CD4-positive, alpha-beta T cell treated with Interferon alpha-2 for 1 hour (primary cell): Measurements from ENCODE around the gene FLVCR2.

ENCODE experiments used
- DNase-seq, 2 donors: peaks; one replicate each; pipeline ENCODE4 v3.0.0-alpha.2; 2020 to 2022

Gene FLVCR2

DNA sequence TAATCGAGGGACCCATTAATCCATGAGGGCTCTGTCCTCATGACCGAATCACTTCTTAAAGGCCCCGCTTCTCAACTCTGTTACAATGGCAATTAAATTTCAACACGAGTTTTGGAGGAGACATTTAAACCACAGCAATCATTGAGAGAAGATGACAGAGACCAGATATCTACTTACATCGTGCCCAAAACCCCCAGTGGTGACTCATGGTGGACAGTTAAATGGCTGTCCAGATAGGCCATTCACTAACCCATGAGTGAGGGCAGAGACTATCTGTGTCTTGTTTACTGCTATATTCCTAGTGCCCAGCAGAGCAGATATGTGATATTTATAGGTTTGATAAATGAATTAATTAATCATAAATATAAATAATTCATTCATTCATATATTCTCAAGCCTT lies 20.0 kb upstream of the FLVCR2 start:
- DNase-seq: no peak

DNA sequence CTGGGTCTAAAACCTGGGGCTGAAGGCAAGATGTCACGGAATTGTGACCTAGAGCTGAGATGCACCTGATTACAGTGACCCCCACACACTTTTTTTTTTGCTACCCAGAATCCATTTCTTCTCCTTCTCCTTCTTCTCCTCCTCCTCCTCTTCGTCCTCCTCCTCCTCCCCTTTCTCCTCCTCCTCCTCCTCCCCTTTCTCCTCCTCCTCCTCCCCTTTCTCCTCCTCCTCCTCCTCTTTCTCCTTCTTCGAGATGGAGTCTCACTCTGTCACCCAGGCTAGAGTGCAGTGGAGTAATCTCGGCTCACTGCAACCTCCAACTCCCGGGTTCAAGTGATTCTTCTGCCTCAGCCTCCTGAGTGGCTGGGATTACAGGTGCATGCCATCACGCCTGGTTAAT lies 19.4 kb upstream of the FLVCR2 start:
- DNase-seq: no peak

DNA sequence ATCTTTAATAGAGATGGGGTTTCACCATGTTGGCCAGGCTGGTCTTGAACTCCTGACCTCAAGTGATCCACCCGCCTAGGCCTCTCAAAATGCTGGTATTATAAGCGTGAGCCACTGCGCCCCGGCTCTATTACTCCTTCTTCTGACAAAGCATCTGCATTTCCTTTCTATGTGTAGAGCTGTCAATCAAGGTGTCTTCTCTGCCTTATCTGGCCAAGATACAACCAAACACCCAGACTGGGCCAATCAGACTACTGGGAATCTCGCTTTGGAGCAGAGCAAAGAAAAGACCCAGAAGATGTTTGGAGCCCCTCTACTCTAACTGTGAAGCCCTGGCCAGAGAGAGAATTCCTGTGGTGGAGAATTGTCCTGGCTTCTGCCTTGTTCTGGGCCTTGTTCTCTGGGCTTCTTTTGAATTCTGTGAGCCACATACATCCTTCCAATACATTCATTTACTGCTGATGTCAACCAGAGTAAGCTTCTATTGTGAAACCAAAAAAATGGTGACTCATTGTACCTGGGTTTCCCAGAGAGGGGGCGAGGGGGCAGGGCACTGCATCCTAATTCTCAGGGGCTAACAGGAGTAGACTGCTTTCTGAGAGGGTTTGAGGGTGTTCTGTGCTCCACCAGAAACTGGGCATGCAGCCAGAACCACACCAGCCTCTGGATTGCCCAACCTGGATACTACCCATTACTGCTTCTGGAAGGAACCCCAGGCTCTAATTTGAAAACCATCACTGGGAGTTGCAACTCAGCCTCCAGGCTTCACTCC lies 18.8 kb upstream of the FLVCR2 start:
- peak in 1 of 2 donors; percentile 30 for DNase-seq

DNA sequence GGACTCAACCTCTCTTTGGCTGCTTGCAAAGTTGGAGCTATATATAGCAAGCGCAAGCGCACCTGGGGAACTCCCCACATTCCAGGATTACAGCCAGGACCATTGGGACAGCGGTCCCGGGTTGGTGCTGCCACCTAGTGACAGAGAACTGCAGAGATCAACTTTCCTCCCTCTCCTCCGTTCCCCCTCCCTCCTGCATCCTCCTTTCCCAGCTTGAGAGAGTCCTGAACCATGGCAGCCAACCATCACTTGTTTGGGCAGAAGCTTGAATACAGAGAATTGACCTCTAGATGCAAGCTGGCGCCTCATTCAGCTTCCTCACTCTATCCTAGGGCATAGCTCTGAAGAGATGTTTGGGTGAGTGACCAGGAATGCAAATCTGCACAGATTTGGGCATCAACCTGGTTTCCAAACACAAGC lies 17.4 kb upstream of the FLVCR2 start:
- DNase-seq: peak; percentile 34 to 61

DNA sequence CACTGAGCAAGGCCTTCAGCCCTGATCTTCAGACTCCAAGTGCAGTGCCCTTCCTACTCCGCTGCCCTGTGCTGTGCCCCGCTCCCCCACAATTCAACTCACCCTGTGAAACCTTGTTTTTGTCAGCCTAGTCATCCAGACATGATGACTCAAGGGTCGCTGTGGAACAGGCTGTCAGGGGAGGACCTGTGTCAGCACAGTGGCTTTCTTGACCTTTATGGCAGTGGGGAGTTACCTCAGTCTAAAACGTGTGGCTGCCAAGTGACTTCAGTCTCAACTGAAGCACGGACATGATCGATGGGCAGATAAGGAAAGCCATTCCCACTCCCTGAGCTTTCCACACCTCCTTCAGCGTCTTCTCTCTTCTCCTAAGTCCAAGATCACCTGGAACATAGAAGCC lies 16.3 kb upstream of the FLVCR2 start:
- DNase-seq: no peak

DNA sequence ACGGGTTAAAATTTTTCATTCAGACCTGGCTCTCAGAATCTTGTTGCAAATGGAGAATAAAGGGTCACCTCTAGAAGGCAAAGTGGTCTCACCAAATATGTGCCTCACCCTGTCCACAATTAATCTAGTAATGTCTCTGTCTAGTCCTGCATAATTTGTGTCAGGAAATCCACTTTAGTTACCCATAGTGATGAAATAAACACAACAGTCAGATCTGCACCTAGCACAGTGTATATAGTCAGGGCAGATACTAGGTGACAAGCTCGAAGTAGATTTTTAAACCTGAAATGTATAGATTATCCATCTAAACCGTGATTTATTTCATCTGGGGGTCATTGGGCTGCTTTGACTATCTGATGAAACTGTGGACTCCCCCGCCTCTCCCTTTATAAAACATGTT lies 15.9 kb upstream of the FLVCR2 start:
- DNase-seq: no peak

DNA sequence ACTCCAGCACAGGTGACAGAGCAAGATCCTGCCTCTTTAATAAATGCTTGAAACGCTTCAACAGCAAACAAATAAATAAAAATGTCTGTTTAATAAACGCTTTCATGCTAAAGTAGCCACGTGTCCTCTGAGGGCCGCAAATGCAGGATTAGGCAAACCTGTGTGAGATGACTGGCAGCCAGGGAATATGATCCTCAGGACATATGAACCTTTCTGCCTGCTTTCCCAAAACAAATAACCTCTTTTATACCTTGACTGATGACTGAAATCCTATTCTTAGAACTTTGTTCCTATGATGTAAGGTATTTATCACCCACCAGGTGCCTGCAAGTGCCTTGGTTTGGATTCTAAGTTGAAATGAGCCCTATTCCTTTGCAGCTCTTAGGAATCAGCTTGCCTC lies 14.5 kb upstream of the FLVCR2 start:
- no peak for DNase-seq

DNA sequence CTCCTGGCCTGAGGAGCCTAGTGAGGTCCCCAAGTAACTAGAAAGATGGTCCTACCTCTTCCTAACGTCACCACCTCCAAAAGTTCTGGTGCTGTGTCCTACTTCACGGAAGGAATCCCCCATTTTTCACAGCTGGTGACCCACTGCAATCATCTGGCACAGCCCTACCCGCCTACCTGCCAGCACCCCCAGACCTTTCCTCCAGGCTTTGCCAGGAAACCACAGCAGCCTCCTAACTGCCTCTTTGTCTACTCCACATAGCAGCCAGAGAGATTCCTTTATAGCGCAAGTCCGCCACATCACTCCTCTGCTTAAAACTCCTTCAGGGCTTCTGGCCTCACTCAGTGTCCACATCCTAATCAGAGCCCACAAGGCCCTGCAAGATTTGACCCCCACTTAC lies 13.4 kb upstream of the FLVCR2 start:
- DNase-seq: no peak

DNA sequence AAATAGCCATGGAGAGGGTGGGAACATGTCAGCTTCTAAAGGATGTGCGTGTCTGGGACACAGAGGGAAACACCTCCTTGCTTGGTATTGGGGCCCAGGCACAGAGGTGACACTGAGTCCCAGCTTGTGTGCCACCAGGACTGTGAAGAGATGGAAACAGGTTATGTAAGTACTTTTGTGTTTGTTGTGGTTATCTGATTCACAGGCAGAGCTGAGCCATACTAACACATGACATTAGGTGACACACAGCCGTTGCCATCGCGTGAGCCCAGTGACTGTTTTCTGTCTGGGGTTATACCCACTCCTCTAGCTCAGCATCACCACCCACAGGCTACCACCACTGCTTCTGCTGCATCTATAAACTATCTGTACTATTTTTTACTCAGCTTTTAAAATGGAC lies 12.1 kb upstream of the FLVCR2 start:
- DNase-seq: peak; percentile 50 to 60

DNA sequence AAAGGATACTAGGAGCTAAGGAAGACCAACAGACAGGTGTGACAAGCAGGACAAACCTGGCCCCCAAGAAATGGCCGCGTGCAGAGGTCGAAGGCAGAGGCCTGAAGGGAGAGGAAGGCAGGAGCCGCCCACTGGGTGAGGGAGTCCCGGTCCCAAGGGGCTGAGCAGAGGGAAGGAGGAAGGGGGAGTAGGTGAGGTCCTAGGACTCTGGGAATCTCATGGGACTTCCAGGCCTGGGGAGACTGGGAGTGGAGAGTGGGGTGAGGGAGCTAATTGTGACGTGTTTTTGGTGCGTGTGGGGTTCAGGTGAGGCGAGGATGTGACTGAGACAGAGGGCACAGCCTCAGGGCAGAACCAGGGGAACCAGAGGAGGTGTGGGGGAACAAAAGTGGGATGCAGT lies 11.7 kb upstream of the FLVCR2 start:
- no peak for DNase-seq

DNA sequence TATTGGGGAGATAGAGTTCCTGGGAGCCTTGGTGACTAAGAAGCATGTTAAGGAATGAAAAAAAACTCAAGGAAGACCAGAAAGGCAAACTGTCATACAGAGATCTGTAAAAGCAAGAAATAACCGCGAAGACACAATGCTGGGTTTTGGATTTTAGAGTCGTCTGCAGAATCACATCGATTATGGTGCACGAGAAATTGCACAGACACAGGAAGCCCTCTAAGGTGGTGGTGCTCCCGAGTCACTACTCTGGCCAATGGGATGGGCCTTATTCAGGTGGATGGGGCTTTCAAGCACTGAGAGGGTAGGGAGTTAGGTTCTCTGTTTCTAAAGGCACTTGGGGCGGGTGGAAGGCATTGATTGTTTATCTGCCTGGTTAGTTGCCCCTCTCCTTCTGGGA lies 10.3 kb upstream of the FLVCR2 start:
- no peak for DNase-seq

DNA sequence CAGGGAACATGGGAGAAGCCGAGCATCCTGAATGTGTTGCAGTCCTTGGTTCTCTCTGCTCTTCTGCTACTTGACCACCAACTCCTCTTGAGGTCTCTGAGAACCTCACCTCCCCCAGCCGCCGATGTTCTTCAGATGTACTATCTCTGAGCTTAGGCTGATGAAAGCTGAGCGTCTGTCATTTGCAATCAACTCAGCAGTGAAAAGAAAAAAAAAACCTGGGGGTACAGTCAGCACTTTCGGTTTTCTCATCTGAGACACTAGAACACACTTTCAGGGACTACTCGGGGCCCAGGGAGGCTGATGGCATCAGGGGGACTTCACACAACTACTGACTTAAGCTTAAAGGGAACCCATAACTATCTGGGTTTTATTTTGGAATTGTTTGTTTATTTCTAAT lies 9.6 kb upstream of the FLVCR2 start:
- DNase-seq: no peak

DNA sequence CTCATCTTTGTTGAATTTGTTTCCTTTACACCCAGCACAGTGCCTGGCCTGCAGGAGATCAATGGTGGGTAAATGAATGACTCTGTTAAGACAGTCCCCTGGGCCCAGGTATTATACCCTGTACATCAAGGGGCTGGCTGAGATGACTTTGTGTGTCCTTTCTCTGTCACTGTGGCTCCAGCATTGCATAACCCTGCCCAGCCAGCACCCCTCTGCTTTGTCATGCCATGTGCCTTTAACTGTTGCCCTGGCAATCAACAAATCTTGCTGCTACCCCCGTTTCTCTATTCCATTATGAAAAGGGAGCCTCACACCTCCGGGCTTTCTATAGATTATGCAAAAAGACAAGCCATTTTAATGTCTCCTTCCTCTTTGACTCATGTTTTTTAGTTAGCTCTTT lies 7.6 kb upstream of the FLVCR2 start:
- peak in 1 of 2 donors; percentile 18 for DNase-seq

DNA sequence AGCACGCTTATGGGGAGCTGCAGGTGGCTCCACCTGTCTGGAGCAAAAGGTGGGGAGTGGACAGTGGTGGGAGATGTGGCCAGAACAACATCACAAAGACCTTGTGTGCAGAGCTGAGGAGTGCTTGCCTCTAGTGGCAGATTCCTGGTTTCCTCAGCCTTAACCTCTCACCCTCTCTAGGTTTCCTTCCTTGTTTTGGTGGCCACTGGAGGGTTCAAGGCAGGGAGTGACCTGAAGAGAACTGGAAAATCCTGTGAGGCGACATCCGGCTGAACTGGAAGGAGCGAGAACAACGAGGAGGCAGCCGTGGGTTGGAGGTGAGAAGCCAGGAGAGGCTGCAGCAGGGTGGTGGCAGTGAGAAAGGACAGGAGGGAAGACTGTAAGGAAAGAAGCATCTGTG lies 6.3 kb upstream of the FLVCR2 start:
- DNase-seq: no peak

DNA sequence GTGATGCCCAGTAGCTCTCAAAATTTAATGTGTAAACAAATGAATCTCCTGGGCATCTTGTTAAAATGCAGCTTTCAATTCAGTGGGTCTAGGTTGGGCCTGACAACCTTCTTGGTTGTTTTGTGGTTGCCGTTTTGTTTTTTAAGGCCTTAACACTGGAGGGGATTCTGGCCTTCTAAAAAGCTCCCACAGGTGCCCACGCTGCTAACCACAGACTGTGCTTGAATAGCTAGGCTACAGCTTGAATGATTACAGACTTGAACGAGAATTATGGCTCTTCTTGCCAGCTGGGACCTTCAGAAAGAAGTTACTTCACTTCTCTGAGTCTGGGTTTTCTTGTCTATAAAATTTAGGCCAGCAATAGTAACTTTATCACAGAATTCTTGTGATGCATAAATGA lies 1.3 kb upstream of the FLVCR2 start:
- DNase-seq: no peak

DNA sequence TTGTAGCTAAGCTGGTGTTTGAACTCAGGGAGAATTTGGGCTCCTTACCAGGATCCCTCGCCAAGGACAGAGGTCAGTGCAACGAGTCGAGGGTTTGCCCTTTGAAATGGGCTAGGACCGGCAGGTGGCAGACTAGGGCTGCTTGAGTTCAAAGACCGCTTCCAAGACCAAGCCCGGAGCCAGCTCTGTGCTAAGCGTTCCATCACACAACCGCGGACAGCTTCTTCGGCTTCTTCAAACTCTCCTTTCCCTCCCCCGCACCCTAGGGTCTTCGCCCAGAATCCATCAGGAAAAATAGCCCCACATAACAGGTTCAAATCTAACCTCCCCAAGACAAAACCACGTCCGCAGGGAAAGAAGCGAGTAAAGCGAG lies 705 bp upstream of the FLVCR2 start:
- DNase-seq: peak; percentile 73 to 77

DNA sequence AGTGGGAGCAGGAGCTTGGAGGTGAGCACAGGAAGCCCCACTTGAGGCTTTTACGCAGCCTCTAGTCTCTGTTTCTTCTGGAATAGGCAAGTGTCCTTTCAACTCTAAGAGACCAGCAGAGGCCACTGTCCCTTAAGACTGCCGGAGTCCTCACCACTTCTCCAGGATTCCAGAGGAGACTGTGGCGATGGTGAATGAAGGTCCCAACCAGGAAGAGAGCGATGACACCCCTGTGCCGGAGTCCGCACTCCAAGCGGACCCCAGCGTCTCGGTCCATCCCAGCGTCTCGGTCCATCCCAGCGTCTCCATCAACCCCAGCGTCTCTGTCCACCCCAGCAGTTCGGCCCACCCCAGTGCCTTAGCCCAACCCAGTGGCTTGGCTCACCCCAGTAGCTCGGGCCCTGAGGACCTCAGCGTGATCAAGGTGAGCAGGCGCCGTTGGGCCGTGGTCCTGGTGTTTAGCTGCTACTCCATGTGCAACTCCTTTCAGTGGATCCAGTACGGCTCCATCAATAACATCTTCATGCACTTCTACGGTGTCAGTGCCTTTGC lies 442 bp downstream of the FLVCR2 start:
- DNase-seq: no peak

DNA sequence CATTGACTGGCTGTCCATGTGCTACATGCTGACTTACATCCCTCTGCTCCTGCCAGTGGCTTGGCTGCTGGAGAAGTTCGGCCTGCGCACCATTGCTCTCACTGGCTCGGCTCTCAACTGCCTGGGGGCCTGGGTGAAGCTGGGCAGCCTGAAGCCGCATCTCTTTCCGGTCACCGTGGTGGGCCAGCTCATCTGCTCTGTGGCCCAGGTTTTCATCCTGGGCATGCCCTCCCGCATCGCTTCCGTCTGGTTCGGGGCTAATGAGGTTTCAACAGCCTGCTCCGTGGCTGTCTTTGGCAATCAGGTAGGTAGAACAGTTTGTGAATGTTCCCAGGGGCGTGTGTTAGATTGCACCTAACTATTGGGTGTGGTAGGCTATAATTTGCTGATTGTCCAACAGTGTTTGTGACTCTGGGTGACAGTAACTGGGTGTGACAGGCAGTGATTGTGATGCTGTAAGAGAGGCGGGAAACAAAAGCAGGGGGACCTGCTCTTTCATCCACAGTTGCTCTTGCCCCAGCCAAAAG lies 981 bp downstream of the FLVCR2 start:
- no peak for DNase-seq

DNA sequence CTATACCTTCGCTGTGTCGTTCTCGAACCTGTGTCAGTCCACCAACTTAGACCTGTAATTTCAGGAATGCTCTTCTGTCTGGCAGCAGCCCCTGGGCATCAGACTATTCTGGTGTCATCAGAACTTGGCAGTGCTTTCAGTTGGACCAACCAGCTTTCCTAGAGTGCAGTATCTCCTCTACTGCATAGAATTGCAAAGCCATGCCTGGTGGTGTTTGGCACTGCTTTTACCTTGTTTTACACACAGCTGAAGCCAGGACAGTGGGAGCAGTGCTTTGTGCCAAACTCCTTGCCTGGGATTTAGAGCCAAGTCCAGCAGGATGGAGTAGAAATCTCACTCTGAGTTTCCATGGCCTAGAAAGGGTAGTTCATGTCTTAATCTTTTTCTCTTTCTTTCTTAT lies 1.5 kb downstream of the FLVCR2 start:
- DNase-seq: no peak

DNA sequence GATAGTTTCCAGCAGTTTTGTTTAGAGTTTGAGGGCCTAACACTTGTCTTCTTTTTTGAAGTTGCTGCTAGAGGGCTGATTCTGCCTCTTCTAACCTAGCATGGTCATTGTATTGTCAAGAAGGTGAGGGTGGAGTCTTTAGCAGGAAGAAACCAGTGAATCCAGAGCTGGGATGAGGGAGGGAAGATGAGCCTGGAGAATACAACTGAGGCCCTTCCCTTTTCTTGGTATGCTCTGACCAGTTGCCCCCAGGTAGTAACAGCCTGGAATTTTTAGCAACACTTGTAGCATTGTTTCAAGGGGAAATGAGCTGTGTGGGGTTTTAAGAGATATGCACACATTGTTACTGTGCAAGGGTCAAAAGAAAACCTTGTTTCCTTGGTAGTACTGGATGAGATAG lies 9.0 kb downstream of the FLVCR2 start:
- no peak for DNase-seq

DNA sequence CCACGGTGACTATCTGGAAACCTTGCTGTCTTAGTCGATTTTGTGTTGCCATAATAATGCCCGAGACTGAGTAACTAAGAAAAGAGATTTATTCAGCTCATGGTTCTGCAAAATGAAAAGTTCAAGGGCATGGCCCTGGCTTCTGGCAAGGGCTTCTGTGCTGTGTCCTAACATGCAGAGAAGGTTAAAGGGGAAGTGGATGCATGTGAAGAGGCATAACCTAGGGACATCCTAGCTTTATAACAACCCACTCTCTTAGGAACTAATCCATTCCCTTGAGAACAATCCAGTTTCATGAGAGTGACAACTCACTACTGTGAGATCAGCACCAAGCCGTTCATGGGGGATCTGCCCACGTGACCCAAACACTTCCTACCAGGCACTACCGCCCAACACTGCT lies 11.5 kb downstream of the FLVCR2 start:
- no peak for DNase-seq

DNA sequence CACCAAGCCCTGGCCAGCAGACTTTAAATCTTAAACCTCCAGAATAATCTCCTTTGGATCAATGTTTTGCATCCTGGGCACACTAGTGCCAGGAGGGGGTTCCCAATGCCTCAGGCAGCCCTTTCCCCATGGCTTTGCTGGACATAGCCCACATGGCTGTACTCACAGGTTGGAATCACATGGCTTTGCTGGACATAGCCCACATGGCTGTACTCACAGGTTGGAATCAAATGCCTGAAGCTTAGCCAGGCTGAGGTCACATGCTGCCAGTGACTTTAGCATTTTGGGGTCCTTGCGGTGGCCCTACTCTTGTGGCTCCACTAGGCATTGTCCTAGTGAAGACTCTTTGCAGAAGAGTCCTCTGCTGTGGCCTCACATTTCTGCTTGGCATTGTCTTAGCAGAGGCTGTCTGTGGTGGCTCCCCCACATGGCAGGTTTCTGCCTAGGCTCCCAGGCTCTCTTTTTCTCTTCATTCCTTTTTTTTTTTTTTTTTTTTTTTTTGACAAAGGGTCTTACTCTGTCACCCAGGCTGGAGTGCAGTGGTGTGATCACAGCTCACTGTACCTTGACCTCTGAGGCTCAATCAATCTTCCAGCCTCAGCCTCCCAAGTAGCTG lies 13.0 kb downstream of the FLVCR2 start:
- DNase-seq: no peak

DNA sequence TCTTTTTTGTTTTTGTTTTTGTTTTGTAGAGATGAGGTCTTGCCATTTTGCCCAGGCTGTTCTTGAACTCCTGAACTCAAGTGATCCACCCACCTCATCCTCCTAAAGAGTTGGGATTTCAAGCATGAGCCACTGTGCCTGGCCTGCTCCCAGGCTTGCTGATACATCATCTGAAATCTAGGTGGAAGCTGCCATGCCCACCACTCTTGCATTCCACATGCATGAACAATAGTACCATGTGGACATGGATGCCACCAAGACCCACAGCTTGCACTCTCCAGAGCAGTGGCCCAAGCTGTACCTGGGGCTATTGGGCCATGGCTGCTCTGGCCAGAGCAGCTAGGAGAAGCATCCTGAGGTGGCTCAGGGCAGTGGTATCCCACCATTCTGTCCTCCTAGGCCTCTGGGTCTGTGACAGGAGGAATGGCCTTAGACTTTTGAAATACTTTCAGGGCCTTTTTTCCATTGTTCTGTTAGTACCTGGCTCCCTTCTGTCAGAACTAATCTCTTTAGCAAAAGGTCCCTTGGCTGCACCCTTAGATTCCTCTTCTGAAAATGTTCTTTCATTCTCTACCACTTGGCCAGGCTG lies 13.7 kb downstream of the FLVCR2 start:
- DNase-seq: no peak

DNA sequence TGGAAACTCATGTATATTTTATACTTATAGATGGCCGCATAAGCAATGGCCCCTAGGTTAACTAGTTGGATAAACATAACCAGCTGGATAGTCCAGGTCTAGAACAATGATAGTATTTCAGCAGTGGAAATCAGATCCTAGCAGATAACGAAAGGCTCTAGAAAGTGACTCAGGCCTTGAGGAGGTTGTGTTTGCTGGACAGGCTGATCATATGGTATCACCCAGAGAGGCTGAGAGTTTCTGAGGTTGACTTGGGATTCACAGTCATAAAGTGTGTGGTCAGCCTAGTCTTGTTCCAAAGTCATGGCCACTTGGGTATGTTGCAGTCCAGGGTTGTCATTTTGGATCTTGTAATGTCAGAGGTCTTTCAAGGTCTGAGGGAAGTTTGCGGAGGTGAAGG lies 16.8 kb downstream of the FLVCR2 start:
- no peak for DNase-seq
